Transverse colon (tissue), 3 donors: ENCODE measurements around the gene NME9.

Experiments used
- CTCF ChIP-seq, 5 experiments: fragments of 200-600 bp in 3 of 5; fragments of 450-650 bp in 2 of 5; sonication (generic) in 3 of 5; IDR thresholded peaks; 1 replicate in 2 of 5; 2 replicates in 3 of 5; pipeline ENCODE4 v1.5.1; 2016 to 2017; ENCODE audit warnings: antibody characterized with exemption in 5 of 5, inconsistent platforms in 3 of 5, mild to moderate bottlenecking in 2 of 5, moderate library complexity in 1 of 5
- EP300 ChIP-seq: sonication (generic); formaldehyde crosslinking; IDR thresholded peaks from one replicate; pipeline ENCODE4 v1.6.1; 2017; ENCODE audit warnings: antibody characterized with exemption, low read depth

GRCh38 chr3:138259126-138259525, 70.5 kb downstream of the NME9 start:
- TF ChIP-seq CTCF (IDR thresholded peaks at IDR 0.05) (no peak), EP300 (no peak)
